Measurements from ENCODE around the gene GLIPR1. TPM values are rescaled to one million over a fixed set of nuclear protein-coding genes. Genes with fewer than 3 reads are reported as not detected.
"Not testable (repeated sequence)": the region's sequence is repeated elsewhere in the genome, so short reads cannot be mapped to it uniquely, and the experiment has no call there.

Gene GLIPR1
- total RNA-seq, 1 experiment from 2014 or later: 82.2 TPM

DNA sequence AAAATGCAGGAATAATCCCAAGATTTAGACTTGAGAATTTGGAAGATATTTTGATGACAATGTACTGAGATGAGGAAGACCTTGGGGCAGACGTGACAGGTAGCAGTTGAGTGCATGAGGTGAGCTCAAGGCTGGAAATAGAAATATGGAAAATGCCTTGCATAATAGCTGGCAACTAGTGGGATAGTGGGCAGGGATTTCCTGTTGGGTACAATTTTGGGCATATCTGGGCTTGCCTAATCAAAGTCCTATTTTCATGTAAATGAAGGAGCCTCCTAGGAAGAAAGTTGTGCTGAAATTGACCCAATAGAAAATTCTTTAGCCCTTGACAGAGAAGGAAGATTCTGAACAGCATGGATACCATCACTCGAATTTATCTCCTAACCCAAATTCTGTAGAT lies 6.4 kb upstream of the GLIPR1 start:
- no peak for DNase-seq (ENCODE audit: low read depth)

DNA sequence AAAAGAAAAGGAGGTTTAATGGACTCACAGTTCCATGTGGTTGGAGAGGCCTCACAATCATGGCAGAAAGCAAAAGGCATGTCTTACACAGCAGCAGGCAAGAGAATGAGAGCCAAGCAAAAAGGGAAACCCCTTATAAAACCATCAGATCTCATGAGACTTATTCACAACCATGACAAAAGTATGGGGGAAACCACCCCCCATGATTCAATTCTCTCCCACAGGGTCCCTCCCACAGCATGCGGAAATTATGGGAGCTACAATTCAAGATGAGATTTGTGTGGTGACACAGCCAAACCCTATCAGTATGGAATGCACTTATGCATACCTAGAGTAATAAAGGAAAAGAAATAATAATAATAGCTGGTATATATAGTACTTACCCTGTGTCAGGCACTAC lies 4.5 kb upstream of the GLIPR1 start:
- DNase-seq (ENCODE audit: low read depth): no peak

DNA sequence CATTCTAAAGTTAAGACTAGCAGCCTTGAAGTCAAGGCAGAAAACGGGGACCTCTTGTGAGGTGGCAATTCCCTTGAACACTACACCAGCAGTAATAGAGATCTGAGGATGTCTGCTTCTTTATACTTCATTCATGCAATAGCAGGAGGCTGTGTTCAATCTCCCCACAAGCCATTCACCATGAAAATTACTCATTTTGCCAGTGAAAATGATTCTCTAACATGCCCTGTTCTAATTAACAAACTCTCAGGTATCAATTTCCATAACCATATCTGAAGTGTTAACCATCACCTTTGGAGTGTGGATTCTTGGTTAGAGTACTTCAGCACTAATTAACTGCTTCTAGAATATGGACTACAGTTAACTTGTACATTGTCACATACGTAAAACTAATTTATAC lies 3.4 kb upstream of the GLIPR1 start:
- no peak for DNase-seq (ENCODE audit: low read depth)

DNA sequence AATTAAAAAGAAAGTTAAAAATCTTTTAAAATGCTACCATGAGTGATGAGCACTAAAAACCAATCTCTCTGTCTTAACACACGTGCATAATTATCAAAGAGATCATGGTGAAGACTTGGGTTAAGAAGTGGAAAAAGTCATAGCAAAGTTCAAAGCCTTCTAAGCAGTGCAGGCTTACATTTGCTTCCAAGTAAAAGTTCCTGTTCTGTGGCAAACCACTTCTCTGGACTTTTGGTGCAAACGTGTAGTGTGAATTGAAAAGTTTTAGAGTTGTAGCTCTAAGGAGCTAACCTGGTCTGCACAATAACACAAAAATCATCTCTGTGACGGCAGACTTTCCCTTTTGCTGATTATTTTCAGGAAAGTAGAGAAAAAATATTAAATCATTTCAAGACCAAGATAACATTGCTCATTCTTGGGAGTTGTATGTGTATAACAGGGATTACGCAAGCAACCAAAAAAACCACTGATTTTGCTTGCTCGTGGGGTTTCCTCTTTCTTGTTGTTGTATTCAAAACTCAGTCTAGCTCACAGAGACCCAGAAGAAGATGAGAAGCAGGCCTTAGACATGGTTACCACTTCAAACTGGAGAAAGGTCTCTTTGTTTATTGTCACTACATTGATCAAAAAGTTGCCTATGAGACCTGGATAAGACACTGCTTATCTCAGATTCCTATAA lies 2.3 kb upstream of the GLIPR1 start:
- DNase-seq (ENCODE audit: low read depth): no peak

DNA sequence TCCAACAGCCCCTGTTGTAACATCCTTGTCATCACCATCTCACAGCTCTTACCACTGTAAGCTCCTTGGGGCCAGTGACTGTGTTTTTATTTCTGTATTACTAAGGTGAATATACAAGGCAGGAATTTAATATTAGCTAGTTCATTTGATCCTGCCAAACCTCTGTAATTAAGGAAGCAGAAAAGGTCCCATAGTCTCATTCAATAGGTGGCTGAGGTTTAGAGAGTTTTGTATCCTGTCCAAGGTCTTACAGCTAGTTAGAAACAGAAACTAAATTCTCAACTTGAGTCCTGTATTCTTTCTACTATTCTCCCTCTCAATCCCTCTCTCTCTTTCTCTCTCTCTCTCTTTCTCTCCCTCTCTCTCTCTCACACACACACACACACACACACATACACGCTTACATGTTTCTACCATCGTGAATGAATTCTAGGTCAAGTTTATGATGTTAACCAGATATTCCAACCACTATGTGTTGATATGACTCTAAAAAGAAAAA lies 543 bp upstream of the GLIPR1 start:
- peak; percentile 86 for DNase-seq (ENCODE audit: low read depth)

DNA sequence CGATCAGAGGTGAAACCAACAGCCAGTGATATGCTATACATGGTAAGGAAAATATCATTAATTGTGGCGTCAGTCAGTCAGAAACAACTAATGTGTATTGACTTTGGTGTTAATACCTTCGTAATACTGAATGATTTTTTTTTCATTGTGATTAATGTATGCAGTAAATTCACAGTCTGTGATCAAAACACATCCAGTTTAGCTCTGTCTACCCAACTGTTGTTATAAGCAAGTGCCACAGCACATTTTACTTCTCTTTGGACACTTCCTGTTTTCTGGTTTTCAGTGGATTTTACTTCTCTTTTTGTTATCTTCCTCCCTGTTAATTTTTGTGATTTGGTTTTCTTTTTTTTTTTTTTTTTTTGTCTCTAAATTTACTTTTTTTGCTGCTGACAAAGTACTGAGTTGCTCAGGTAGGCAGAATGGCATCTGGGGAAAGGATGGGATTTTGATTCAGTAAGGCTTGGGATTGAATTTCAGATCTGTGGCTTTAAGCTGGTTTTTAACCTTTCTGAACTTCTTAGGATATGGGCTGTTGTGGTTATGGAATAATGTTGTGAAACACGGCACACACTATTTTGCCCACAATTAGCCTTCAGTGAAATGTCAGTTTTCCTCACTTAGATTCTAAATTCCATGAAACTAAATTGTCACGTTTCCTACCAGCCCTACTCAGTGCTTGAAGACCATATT lies 604 bp downstream of the GLIPR1 start:
- peak; percentile 53 for DNase-seq (ENCODE audit: low read depth)

DNA sequence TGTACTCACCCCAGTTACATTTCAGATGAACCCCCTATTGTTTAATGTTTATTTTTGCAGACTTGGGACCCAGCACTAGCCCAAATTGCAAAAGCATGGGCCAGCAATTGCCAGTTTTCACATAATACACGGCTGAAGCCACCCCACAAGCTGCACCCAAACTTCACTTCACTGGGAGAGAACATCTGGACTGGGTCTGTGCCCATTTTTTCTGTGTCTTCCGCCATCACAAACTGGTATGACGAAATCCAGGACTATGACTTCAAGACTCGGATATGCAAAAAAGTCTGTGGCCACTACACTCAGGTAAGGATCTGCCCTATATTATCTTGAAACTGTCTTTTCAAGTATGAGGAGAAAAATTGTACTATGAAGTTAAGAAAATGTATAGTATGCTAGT lies 1.2 kb downstream of the GLIPR1 start:
- peak; percentile 61 for DNase-seq (ENCODE audit: low read depth)

DNA sequence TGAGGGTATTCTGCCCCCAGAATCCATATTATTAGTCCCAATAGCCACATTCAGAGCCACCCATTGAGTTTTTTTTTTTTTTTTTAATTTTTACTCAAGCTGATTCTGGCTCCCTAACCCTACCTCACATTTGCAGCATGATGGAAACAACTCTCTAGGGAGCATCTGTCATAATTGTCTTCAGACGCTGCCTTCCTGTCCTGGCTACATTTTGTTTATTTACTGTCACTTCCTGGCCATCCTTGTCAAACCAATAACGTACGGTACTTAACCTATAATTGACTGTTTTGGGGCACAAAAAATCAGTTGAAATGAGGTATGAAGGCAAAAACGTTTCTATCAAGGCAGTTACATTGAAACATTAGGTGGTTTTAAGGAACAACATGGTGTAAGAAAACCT lies 2.1 kb downstream of the GLIPR1 start:
- no peak for DNase-seq (ENCODE audit: low read depth)

DNA sequence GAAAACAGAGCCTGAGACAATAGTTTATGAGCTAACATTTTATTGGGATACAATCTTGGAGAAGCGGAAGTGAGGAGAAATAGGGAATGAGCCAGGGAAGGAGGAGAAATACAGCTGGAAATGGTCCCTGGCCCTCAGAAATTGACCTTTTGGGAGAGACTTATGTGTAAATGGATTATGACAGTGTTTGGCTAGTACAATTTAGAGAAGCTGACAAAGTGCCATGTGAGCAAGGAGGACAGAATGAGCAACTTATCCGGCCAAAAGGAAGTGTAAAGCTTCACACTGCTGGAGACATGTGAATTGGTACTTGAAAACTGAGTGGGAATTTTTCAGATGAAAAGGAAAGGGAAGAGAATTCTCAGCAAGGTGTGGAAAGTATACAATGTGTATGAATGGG lies 2.9 kb downstream of the GLIPR1 start:
- no peak for DNase-seq (ENCODE audit: low read depth)

DNA sequence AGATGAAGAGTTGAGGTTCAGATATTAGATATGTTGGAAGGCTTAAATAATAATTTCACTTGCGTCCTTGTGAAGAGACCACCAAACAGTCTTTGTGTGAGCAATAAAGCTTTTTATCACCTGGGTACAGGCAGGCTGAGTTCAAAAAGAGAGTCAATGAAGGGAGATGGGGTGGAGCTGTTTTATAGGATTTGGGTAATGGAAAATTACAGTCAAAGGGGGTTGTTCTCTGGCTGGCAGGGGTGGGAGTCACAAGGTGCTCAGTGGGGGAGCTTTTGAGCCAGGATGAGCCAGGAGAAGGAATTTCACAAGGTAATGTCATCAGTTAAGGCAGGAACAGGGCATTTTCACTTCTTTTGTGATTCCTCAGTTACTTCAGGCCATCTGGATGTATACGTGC lies 3.9 kb downstream of the GLIPR1 start:
- not testable (repeated sequence) for DNase-seq (ENCODE audit: low read depth)

DNA sequence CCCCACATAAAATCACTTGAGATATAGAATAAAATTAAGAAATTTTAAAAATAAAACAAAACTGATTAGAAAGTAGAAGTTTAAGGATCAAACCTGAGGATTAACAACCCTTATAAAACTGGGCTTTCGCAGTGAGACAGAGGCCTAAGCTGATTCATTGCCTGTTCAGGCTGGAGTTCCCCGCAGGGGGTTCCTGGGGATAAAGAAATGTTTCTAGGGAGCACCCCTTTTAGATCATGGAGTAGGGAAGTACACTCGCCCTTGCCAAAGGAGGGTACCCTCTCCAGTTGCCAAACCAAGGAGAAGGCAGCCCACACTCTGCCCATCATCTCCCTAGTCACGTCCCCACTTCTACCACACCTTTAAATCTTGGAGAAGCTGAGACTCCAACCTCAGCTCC lies 6.8 kb downstream of the GLIPR1 start:
- no peak for DNase-seq (ENCODE audit: low read depth)

DNA sequence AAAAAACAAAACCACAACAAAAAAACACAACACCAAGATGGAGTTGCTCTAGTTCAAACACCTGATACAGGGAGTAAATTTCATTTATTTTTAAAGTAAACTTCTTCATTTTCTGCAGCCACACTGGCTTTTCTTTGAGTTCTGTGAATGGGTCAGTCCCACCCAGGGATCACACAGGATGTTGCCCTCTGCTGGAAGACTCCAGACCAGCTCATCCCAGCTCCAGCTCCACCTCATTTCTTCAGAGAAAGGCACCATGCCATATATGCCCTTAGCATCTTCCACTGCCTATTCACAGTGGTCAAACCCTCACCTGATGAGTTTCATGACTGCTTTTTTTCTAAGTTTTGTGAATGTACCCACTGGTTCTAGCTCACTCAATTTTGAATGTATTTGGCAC lies 8.0 kb downstream of the GLIPR1 start:
- peak; percentile 61 for DNase-seq (ENCODE audit: low read depth)

DNA sequence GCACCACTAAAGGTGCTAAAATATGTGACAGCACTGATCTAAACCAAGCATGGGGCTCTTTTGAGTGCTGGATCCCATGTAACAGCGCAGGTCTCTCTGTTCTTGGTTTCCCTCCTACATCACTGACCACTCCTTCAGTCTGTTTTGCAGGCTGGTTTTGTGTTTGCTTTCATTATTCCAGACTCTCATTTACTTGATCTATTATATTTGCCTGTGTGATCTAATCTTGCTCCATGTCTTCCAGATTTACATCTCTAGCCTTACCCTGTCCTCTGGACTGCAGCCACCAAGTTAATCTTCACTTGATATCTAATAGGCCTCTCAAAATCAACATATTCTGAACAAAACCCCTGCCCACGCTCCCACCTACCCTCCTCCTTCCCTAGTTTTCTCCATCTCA lies 8.6 kb downstream of the GLIPR1 start:
- DNase-seq (ENCODE audit: low read depth): no peak

DNA sequence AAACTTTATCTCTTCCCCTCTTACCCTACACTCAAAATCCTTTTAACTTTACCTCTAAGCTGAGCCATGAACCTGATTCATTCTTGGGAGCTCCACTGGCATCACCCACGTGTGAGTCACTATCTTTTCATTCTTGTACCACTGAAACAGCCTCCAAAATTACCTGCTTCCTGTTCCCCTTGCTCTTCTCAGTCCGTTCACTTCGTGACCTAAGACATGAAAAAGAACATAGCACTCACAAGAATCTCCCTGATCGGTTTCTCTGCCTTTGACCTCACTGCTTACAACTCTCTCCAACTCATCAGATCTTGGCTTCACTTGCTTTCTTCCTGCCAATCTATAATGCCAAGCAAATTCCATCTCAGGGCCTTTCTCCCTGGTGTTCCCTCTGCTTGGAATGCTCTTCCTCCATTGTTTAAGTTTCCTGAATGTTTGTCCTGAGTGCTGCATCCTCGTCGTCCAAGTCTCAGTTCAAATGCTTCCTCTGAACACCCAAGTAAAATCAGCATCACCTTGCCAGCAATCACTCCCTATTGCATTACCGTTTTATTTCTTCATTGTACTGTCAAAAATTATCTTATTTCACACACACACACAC lies 9.2 kb downstream of the GLIPR1 start:
- peak; percentile 86 for DNase-seq (ENCODE audit: low read depth)

DNA sequence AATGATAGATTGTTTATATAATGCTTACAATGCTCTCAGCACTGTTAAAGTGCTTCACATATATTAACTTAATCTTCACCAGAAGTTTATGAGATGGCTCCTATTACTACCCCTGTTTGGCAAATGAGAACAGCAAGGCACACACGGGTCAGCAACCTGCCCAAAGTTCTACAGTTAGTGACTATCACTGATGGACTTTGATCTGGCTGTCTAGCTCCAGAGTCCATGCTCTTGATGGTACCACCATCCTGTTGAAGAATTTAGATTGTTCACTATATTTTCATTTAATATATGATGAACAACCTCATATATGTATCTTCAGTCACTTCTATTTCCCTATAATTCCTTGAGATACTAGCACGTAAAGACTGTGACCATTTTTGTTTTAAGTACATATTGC lies 10.6 kb downstream of the GLIPR1 start:
- DNase-seq (ENCODE audit: low read depth): no peak

DNA sequence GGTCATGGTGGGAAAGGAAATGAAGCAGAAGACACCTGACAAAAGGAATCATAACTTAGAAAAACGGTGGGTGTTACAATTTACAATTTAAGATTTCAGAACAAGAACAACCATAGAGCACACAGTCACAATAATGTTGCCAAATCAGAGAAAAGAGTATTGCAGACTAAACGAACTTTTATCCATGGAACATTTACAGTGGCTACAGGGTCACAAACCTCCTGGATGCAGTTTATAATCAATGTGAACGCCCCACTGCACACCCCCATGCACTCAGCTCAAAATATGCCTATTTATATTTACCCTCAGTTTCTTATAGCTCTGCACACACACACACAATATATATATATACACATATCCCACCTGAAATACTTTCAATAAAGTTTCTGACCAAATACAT lies 22.9 kb downstream of the GLIPR1 start:
- DNase-seq (ENCODE audit: low read depth): no peak

DNA sequence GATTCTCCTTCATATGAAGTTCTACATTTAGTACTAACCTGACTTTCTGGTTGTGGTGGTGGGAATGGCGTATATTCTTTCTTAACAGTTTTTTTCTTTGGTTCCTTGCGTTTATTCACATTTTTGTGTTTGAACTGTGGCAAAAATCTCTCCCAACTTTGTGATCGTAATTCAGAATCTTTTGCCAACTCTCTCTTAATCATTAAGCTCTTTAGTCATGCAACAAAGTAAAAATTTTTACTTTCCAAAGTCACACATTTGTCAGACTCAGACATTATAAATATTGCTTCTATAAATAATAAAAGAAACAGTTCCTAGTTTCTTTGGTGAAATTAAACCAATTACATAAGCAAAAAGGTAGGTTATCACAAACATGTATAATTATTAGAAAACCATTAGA lies 23.3 kb downstream of the GLIPR1 start:
- no peak for DNase-seq (ENCODE audit: low read depth)

DNA sequence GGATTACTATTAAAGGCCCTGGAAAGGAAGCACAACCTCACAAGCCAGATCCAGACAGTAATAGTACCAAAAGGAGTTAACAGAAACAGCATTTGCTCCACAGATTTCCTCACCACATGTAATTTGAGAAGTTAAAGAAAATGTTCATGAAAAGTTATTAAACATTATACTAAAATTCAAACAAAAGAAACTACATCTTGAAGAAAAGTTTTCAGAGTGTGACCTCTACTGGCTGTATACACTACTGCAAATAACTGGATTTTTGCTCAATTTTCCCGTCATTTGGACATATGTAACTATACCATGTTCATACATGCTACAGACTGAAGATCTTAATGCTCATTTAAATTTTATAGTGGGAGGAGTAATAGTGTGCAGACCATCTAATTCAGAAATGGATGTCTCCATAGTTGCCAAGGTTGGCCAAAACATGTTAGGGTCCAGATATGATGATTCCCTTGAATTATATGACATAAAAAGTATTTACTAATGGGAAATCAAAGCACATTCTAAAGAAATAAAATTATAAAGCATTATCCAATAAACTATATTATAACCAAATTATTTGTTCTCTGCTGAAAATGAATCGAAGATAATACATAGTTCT lies 25.3 kb downstream of the GLIPR1 start:
- no peak for DNase-seq (ENCODE audit: low read depth)

DNA sequence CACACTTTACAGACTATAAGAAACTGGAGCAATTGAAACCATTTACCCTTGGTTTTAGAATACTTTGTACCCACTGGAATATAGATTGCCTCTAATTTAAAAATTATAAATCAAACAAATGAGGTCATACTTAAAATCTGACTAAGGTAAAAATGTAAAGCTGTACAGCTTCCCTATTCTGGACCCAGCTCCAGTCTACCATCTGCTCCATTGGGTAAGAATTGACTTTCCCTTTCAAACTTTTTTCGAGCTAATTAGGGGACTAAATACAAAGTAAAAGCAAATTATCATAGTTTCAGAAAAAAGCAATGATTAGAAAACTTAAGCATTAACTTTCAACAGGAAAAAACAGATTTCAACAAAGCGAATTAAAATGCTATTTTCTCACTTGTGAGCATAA lies 26.5 kb downstream of the GLIPR1 start:
- no peak for DNase-seq (ENCODE audit: low read depth)

DNA sequence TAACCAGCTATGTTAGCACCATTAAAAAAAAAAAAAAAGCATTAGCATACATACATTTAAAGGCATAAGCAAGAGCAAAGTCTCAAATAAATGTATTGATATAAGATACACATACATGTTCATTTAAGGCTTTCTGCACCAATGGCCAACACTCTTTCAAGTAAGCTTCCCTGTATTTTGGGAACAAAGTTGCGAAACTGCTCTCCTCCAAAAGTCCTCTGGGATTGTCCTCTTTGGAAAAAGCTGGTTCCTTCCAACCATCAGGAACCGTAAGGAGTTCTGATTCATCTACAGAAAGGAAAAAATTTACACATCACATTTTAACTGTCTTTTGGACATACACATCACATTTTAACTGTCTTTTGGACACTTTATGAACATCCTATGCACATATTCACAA lies 27.6 kb downstream of the GLIPR1 start:
- DNase-seq (ENCODE audit: low read depth): no peak

DNA sequence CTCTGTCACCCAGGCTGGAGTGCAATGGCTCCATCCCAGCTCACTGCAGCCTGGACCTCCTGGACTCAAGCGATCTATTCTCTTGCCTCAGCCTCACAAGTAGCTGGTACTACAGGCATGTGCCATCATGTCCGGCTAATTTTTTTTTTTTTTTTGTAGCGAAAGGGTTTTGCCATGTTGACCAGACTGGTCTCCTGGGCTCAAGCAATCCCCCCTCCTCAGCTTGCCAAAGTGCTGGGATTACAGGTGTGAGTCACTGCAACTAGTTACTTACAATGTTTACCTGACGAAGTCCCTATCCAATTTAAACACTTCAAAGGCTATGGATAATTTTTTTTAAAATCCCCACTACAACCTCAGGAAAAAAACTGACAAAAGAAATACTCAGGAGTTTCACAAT lies 29.1 kb downstream of the GLIPR1 start:
- no peak for DNase-seq (ENCODE audit: low read depth)

DNA sequence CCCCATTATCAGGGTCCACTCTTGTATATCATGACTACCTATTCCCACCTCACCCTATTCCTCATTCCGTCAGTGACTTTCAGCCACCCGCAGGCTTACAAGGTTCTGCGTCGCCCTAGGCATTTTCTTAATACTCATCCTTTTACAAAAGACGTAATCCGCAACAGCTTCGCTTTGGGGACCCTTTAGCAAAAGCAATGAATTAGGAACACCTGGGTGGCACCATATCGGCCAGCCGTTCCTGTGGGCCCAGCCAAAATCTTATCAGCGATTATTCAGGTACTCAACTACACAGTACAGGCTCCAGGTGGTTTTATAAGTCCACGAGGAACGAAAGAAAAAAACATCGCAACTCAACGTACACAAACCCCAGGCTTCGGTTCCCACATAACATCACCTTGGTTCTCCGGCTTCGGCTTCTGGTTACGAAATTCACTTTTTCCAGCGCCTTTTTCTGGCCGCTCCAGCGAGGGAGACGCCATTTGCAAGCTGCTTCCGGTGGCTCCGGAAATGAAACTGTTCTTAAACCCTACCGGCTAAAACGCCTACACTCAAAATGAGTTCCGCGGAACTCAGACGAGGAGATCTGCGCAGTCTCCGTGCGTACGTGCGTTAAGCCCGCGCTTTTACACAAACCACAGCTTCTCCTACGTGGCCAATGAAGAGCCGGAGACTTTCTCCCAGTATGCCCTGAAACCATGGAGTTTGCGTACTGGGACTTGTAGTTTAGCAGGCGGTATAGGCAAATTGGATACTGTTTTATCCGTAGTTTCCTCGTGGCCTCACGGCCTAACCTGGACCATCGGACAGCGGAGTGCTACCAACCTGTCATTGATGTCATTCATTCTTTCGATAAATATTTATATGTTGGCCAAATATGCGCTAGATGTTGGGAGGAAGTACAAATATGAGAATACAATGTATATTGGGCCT lies 30.8 kb downstream of the GLIPR1 start, which contains the start of gene KRR1:
Gene KRR1 (minus strand): TSS at position 494 of the 933 bp plus-strand sequence. CDS start 12 bp downstream, at position 482.
- peak; percentile 96 for DNase-seq (ENCODE audit: low read depth)

Measured in M059J (cell line).